HG03175 (cell line): ENCODE results near the gene KPNA1.

Experiments used
- ATAC-seq: cut with Tn5 transposase; IDR thresholded peaks from one replicate; pipeline ENCODE4 v1.9.1; 2021; ENCODE audit warnings: mild to moderate bottlenecking, moderate library complexity; ENCODE audit not compliant: unreplicated experiment

KPNA1 gene

GRCh38 chr3:122389197-122389596, 125.5 kb downstream of the KPNA1 start:
- no peak for ATAC-seq

- ATAC-seq = no peak
These were observed 127.0 kb downstream of the KPNA1 start for GRCh38 chr3:122387709-122388108.

- peak; percentile 95 for ATAC-seq
These were observed 130.7 kb downstream of the KPNA1 start, which contains the start of gene FAM162A for GRCh38 chr3:122383771-122384697. Gene FAM162A (plus strand): TSS chr3:122384182. CDS start chr3:122384266, 84 bp downstream.

GRCh38 chr3:122382888-122383666, 131.7 kb downstream of the KPNA1 start, which contains the start of gene MIX23:
Gene MIX23 (minus strand): TSS chr3:122383231. CDS start chr3:122383224, 7 bp downstream.
- ATAC-seq = peak; percentile 40

GRCh38 chr3:122377975-122378374, 136.8 kb downstream of the KPNA1 start:
- ATAC-seq = no peak

GRCh38 chr3:122374034-122374433, 140.7 kb downstream of the KPNA1 start:
- ATAC-seq = no peak
